Kidney glomerular epithelial cell (primary cell): Measurements from ENCODE around the gene GM2A.
"Not testable (repeated sequence)": the region's sequence is repeated elsewhere in the genome, so short reads cannot be mapped to it uniquely, and the experiment has no call there.

Source experiments
- DNase-seq: peaks from one replicate; lab custom pipeline; 2025; lab: John Stamatoyannopoulos, UW

Gene GM2A

GRCh38 chr5:151228986-151229385 lies 24.0 kb upstream of the GM2A start:
- DNase-seq = no peak

GRCh38 chr5:151230048-151230680 lies 22.8 kb upstream of the GM2A start:
- DNase-seq = no peak

GRCh38 chr5:151231359-151231758 lies 21.6 kb upstream of the GM2A start:
- DNase-seq = no peak

GRCh38 chr5:151233616-151234085 lies 19.3 kb upstream of the GM2A start:
- DNase-seq = no peak

- DNase-seq = no peak
Observed at GRCh38 chr5:151234476-151235238, 18.3 kb upstream of the GM2A start.

GRCh38 chr5:151235239-151235571 lies 17.8 kb upstream of the GM2A start:
- DNase-seq = not testable (repeated sequence)

- DNase-seq = no peak
Observed at GRCh38 chr5:151236888-151237287, 16.1 kb upstream of the GM2A start.

- DNase-seq = no peak
Observed at GRCh38 chr5:151237685-151238084, 15.3 kb upstream of the GM2A start.

- no peak for DNase-seq
Observed at GRCh38 chr5:151238303-151238741, 14.7 kb upstream of the GM2A start.

- peak; percentile 61 for DNase-seq
Observed at GRCh38 chr5:151239237-151239861, 13.6 kb upstream of the GM2A start.

GRCh38 chr5:151240268-151240835 lies 12.6 kb upstream of the GM2A start:
- DNase-seq = not testable (repeated sequence)

- DNase-seq = no peak
Observed at GRCh38 chr5:151240924-151241635, 11.9 kb upstream of the GM2A start.

- no peak for DNase-seq
Observed at GRCh38 chr5:151243127-151243526, 9.9 kb upstream of the GM2A start.

- DNase-seq = no peak
Observed at GRCh38 chr5:151243564-151243963, 9.4 kb upstream of the GM2A start.

- DNase-seq = no peak
Observed at GRCh38 chr5:151244206-151244605, 8.8 kb upstream of the GM2A start.

- DNase-seq = no peak
Observed at GRCh38 chr5:151245680-151246219, 7.2 kb upstream of the GM2A start.

GRCh38 chr5:151248651-151249050 lies 4.3 kb upstream of the GM2A start:
- DNase-seq = no peak

GRCh38 chr5:151249281-151249680 lies 3.7 kb upstream of the GM2A start:
- DNase-seq = no peak

- no peak for DNase-seq
Observed at GRCh38 chr5:151250346-151251000, 2.5 kb upstream of the GM2A start.

- DNase-seq = no peak
Observed at GRCh38 chr5:151251001-151251551, 1.9 kb upstream of the GM2A start.

GRCh38 chr5:151251621-151252020 lies 1.4 kb upstream of the GM2A start:
- DNase-seq = no peak
